Endothelial cell of umbilical vein (primary cell): ENCODE measurements around the gene SPATS2L. TPM values are rescaled to one million over a fixed set of nuclear protein-coding genes. Genes with fewer than 3 reads are reported as not detected.

Experiments used
- BruUV-seq: library from RNA; stranded (reverse); fragments of 400-500 nt; replicated peaks from 2 replicates; lab custom pipeline; 2021; lab: Mats Ljungman, UMichigan
- CTCF ChIA-PET: fragments of 300-600, 350-600 bp; sonication (Branson Sonifier 250); formaldehyde crosslinking; loops from one replicate; lab custom pipeline; 2021; ENCODE audit warnings: antibody characterized with exemption, inconsistent platforms; lab: Charles Lee
- POLR2A ChIA-PET: fragments of 300-600, 350-600 bp; sonication (Branson Sonifier 250); formaldehyde crosslinking; loops from one replicate; lab custom pipeline; 2021; ENCODE audit warnings: antibody characterized with exemption, inconsistent platforms; lab: Charles Lee
- DNase-seq: peaks from one replicate; pipeline ENCODE4 v3.0.0-alpha.2; 2011; ENCODE audit warnings: low read depth, low spot score
- FAIRE-seq: peaks from 2 replicates; lab custom pipeline; 2011; peaks lifted over from hg19 to GRCh38; lab: Jason Lieb, UNC
- H2AFZ ChIP-seq: 2 replicates; pipeline ENCODE4 v1.6.0; 2012; ENCODE audit warnings: low read depth, low read length, control low read depth, inconsistent platforms
- H3K27ac ChIP-seq: 2 replicates; pipeline ENCODE4 v1.5.1; 2011; ENCODE audit warnings: low read depth, mild to moderate bottlenecking, control low read depth, low read length, moderate library complexity; ENCODE audit not compliant: insufficient read depth
- H3K27me3 ChIP-seq, 2 experiments: 2 replicates each; pipeline versions ENCODE4 v1.6.0 to v1.6.1; 2011; ENCODE audit warnings: low read length in 2 of 2, mixed read lengths in 1 of 2; ENCODE audit not compliant: control insufficient read depth in 2 of 2, insufficient read depth in 2 of 2
- H3K36me3 ChIP-seq, 2 experiments: 2 replicates in 1 of 2; 3 replicates in 1 of 2; pipeline ENCODE4 v1.5.1; 2011; ENCODE audit warnings: low read length in 2 of 2, mild to moderate bottlenecking in 1 of 2, moderate library complexity in 1 of 2; ENCODE audit not compliant: control insufficient read depth in 2 of 2, insufficient read depth in 2 of 2; ENCODE audit errors: extremely low read depth in 1 of 2
- H3K4me1 ChIP-seq: 3 replicates; pipeline ENCODE4 v1.5.1; 2011; ENCODE audit warnings: mild to moderate bottlenecking, low read length; ENCODE audit not compliant: control insufficient read depth, insufficient read depth; ENCODE audit errors: extremely low read depth
- H3K4me2 ChIP-seq: 2 replicates; pipeline ENCODE4 v1.6.1; 2011; ENCODE audit warnings: low read length, control low read depth, mixed read lengths; ENCODE audit not compliant: insufficient read depth
- H3K4me3 ChIP-seq, 3 experiments: fragments of 200-600 bp in 1 of 3; sonication (generic), shearing (Covaris generic) in 1 of 3; replicated peaks in 1 of 3; 2 replicates each; pipeline ENCODE4 v1.5.1; 2011 to 2016; ENCODE audit warnings: control low read depth in 3 of 3, low read length in 3 of 3, mild to moderate bottlenecking in 2 of 3, inconsistent platforms in 1 of 3, low read depth in 1 of 3, moderate library complexity in 1 of 3; ENCODE audit not compliant: insufficient read depth in 1 of 3
- H3K79me2 ChIP-seq: 2 replicates; pipeline ENCODE4 v1.6.0; 2012; ENCODE audit warnings: low read length, inconsistent platforms; ENCODE audit not compliant: control insufficient read depth, insufficient read depth
- H3K9ac ChIP-seq: replicated peaks from 2 replicates; pipeline ENCODE3; 2011; ENCODE audit warnings: low read length, control low read depth; ENCODE audit not compliant: insufficient read depth; ENCODE audit errors: extremely low read depth
- H3K9me1 ChIP-seq: replicated peaks from 3 replicates; pipeline ENCODE4 v1.6.0; 2011; ENCODE audit warnings: mild to moderate bottlenecking, low read length; ENCODE audit not compliant: control insufficient read depth, insufficient read depth; ENCODE audit errors: extremely low read depth
- H3K9me3 ChIP-seq: replicated peaks from 2 replicates; pipeline ENCODE4 v1.5.1; 2012; ENCODE audit warnings: low read length, inconsistent platforms; ENCODE audit not compliant: control insufficient read depth, insufficient read depth
- H4K20me1 ChIP-seq: replicated peaks from 2 replicates; pipeline ENCODE3; 2011; ENCODE audit warnings: mild to moderate bottlenecking, low read length; ENCODE audit not compliant: control insufficient read depth, insufficient read depth; ENCODE audit errors: extremely low read depth
- CTCF ChIP-seq, 2 donors: IDR thresholded peaks; 1 replicate in 1 of 2; 2 replicates in 1 of 2; pipeline ENCODE4 v1.5.1; 2011; ENCODE audit warnings: low read length in 2 of 2, mild to moderate bottlenecking in 2 of 2, moderate library complexity in 2 of 2, control low read depth in 1 of 2, inconsistent platforms in 1 of 2, low read depth in 1 of 2; ENCODE audit not compliant: insufficient read depth in 1 of 2; ENCODE audit errors: extremely low read depth in 1 of 2
- EZH2 ChIP-seq: IDR thresholded peaks from 2 replicates; pipeline ENCODE4 v1.6.1; 2012; ENCODE audit warnings: borderline replicate concordance, low read depth, mild to moderate bottlenecking, moderate library complexity, low read length, inconsistent platforms; ENCODE audit not compliant: severe bottlenecking
- FOS ChIP-seq: IDR thresholded peaks from 2 replicates; pipeline ENCODE4 v1.6.1; 2011; ENCODE audit warnings: mild to moderate bottlenecking, low read length, moderate library complexity, borderline replicate concordance; ENCODE audit not compliant: insufficient read depth
- GATA2 ChIP-seq: IDR thresholded peaks from 2 replicates; pipeline ENCODE4 v1.7.0; 2011; ENCODE audit warnings: low read depth, mild to moderate bottlenecking, moderate library complexity, mixed read lengths, low read length; ENCODE audit not compliant: insufficient read length, insufficient read depth
- JUN ChIP-seq: IDR thresholded peaks from 2 replicates; pipeline ENCODE4 v1.6.1; 2011; ENCODE audit warnings: borderline replicate concordance, low read depth; ENCODE audit not compliant: insufficient read length, insufficient read depth
- MAX ChIP-seq: IDR thresholded peaks from 2 replicates; pipeline ENCODE4 v1.6.1; 2011; ENCODE audit not compliant: insufficient read depth, insufficient read length
- MYC ChIP-seq: IDR thresholded peaks from one replicate; pipeline ENCODE4 v1.6.1; 2011; ENCODE audit warnings: mild to moderate bottlenecking, low read depth, low read length
- POLR2A ChIP-seq: IDR thresholded peaks from 2 replicates; pipeline ENCODE4 v1.6.1; 2012; ENCODE audit warnings: low read depth, mild to moderate bottlenecking, control low read depth, low read length
- POLR2AphosphoS5 ChIP-seq: IDR thresholded peaks from 2 replicates; pipeline ENCODE4 v1.6.1; 2012; ENCODE audit warnings: low read depth, mild to moderate bottlenecking, control low read depth, low read length, moderate library complexity; ENCODE audit not compliant: insufficient read depth
- dilution Hi-C: fragments of 300-500 bp; cut with MboI; formaldehyde crosslinking; loops from one replicate; pipeline ENCODE4 v1.15.0; 2019; ENCODE audit warnings: low sequenced_read_pairs; ENCODE audit not compliant: extremely low pct_ligation_motif_present
- intact Hi-C: fragments of 100-400 bp; cut with micrococcal nuclease; formaldehyde crosslinking; loops from one replicate; pipeline ENCODE4 v1.10.0; 2022
- polyA plus RNA-seq, 4 experiments: library from polyadenylated mRNA; depleted of rRNA in 3 of 4; stranded (reverse) in 3 of 4; unstranded in 1 of 4; fragments of >200 nt; gene quantifications; 2 replicates each; pipeline versions ENCODE4 v1.2.1 to v1.2.3, GENCODE V29; 2011 to 2012; ENCODE audit warnings: missing spikeins in 1 of 4
- total RNA-seq: library from RNA; stranded (reverse); gene quantifications from 2 replicates; pipeline ENCODE4 v1.2.3, GENCODE V29; 2021

The SPATS2L gene
- total and polyA plus RNA-seq, 2 donors (not counting 3 experiments of a cell fraction or from before 2014, with no cell fraction given): 29.1 to 72.9 TPM

- Histone ChIP-seq H3K9me1 (no peaks in the 10 kb centered on the region), H3K79me2 (no peaks in the 10 kb centered on the region), H3K4me1 (no peaks in the 10 kb centered on the region), H3K4me3 (no peak overlapping the region), H3K27me3 (no peaks in the 10 kb centered on the region), H4K20me1 (no peaks in the 10 kb centered on the region), H3K9ac (no peak overlapping the region), H3K9me3 (no peaks in the 10 kb centered on the region), H3K36me3 (peaks cover 7 to 10% of the 10 kb centered on the region in 2 experiments), H3K27ac (no peak overlapping the region), H3K4me2 (no peak overlapping the region), H2AFZ (no peak overlapping the region)
- intact Hi-C loops: no loop called here
- dilution Hi-C loops: no loop called here
- POLR2A ChIA-PET: no interaction called here
- DNase-seq: no peak
- TF ChIP-seq MAX (no peak), POLR2A (no peak), EZH2 (no peak), MYC (no peak), GATA2 (no peak), CTCF (IDR thresholded peaks at IDR 0.05; ENCODE audit: extremely low read depth in 1 of 2, insufficient read depth in 1 of 2, low read depth in 1 of 2, low read length in 2 of 2) (no peak), POLR2AphosphoS5 (no peak), FOS (no peak), JUN (no peak)
- no TSS peak for BruUV-seq
- CTCF ChIA-PET: interaction anchor here (1.4 to 4.2 kb wide), 4 partner anchors 10 to 493 kb away, joined by 4 to 32 read pairs (median 7); partner anchors contain the start of gene SPATS2L
- no peak for FAIRE-seq
These were observed 166.5 kb downstream of the SPATS2L start for GRCh38 chr2:200472853-200473464.
